H1 (cell line): ENCODE data around the gene ZMYND15.

Source experiments
- BRCA1 ChIP-seq: IDR thresholded peaks from 2 replicates; pipeline ENCODE4 v1.6.1; 2012; ENCODE audit warnings: low read depth, low read length, improper control_type of control experiment
- CTCF ChIP-seq, 3 experiments: IDR thresholded peaks; 1 replicate in 2 of 3; 2 replicates in 1 of 3; pipeline versions ENCODE4 v1.5.1 to v1.6.1; 2011; ENCODE audit warnings: low read length in 3 of 3, mild to moderate bottlenecking in 3 of 3, inconsistent platforms in 2 of 3, low read depth in 1 of 3, moderate library complexity in 1 of 3; ENCODE audit not compliant: insufficient read depth in 1 of 3; ENCODE audit errors: control extremely low read depth in 1 of 3
- EGR1 ChIP-seq: IDR thresholded peaks from 2 replicates; pipeline ENCODE4 v1.6.1; 2011; ENCODE audit warnings: low read depth, low read length, borderline replicate concordance
- EZH2 ChIP-seq: fragments of 200-600 bp; sonication (generic); IDR thresholded peaks from 2 replicates; pipeline ENCODE4 v1.7.1; 2012; ENCODE audit warnings: low read depth, mild to moderate bottlenecking, moderate library complexity, low read length, inconsistent platforms; ENCODE audit not compliant: severe bottlenecking
- JUN ChIP-seq: IDR thresholded peaks from 2 replicates; pipeline ENCODE4 v1.6.1; 2011; ENCODE audit warnings: low read depth, mild to moderate bottlenecking, improper control_type of control experiment, low read length
- POLR2A ChIP-seq, 2 experiments: IDR thresholded peaks; 1 replicate in 1 of 2; 2 replicates in 1 of 2; pipeline ENCODE4 v1.6.1; 2011; ENCODE audit warnings: low read depth in 2 of 2, low read length in 2 of 2, mild to moderate bottlenecking in 2 of 2; ENCODE audit errors: control extremely low read depth in 1 of 2
- POLR2AphosphoS5 ChIP-seq: IDR thresholded peaks from 2 replicates; pipeline ENCODE4 v1.6.1; 2011; ENCODE audit warnings: low read depth, low read length
- TAF1 ChIP-seq: IDR thresholded peaks from 2 replicates; pipeline ENCODE4 v1.6.1; 2011; ENCODE audit warnings: mild to moderate bottlenecking, low read depth, low read length
- TEAD4 ChIP-seq: IDR thresholded peaks from 2 replicates; pipeline ENCODE4 v1.6.1; 2012; ENCODE audit warnings: low read depth, low read length, inconsistent platforms, mixed read lengths

- TF ChIP-seq TEAD4 (no peak), POLR2AphosphoS5 (no peak), BRCA1 (no peak), CTCF (IDR thresholded peaks at IDR 0.05; ENCODE audit: control extremely low read depth in 1 of 3, insufficient read depth in 1 of 3, low read depth in 1 of 3, low read length in 3 of 3) (no peak), EZH2 (peak; percentile 74), POLR2A (IDR thresholded peaks at IDR 0.05; ENCODE audit: control extremely low read depth in 1 of 2, low read depth in 2 of 2, low read length in 2 of 2) (no peak), EGR1 (no peak), JUN (no peak), TAF1 (no peak)
These were observed 49.4 kb downstream of the ZMYND15 start, which contains the start of gene GLTPD2 for GRCh38 chr17:4788807-4789700.
